Measurements from ENCODE around the gene SLC2A8. TPM values are rescaled to one million over a fixed set of nuclear protein-coding genes. Genes with fewer than 3 reads are reported as not detected.

SLC2A8 gene
- total and polyA plus RNA-seq, 2 donors (not counting 1 experiment from before 2014, with no cell fraction given) = 8.3 to 14.2 TPM

DNA sequence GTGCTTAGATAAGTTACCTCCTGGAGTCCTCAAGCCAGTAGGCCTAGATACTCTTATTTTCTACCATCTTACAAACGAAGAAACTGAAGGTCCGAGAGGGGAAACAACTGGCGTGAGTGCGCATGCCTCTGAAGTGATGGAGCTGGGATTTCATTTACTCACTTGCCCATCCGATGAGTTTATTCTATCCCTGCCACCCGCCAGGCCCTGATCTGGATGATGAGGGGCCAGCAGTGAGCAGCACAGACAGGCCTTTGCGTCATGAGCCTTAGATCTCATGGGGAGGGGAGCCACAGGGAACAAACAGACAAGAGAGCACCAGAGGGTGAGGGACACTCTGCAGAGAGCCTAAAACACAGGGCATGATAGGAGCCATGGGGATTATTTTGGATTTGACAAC is 34.1 kb upstream of the SLC2A8 start:
- Histone ChIP-seq H3K9ac (ENCODE audit: low read length) (no peak overlapping the region), H2AFZ (ENCODE audit: insufficient read depth, low read depth, low read length, poor library complexity, severe bottlenecking) (no peak overlapping the region), H3K4me3 (ENCODE audit: control extremely low read depth in 1 of 5, extremely low read depth in 1 of 5, insufficient read depth in 1 of 5, low read depth in 2 of 5, low read length in 4 of 5) (no peak overlapping the region), H3K9me3 (ENCODE audit: control extremely low read depth in 1 of 3, control insufficient read depth in 2 of 3, insufficient read depth in 1 of 3, low read length in 2 of 3) (no peaks in the 10 kb centered on the region), H3K4me1 (ENCODE audit: control insufficient read depth in 2 of 2, insufficient read depth in 2 of 2, low read length in 2 of 2) (no peaks in the 10 kb centered on the region), H3K27me3 (replicated peaks in 1 of 4; ENCODE audit: control extremely low read depth in 1 of 4, control insufficient read depth in 3 of 4, insufficient read depth in 4 of 4, low read length in 3 of 4) (no peaks in the 10 kb centered on the region), H4K20me1 (ENCODE audit: control insufficient read depth, insufficient read depth, low read length, poor library complexity, severe bottlenecking) (no peaks in the 10 kb centered on the region), H3K4me2 (replicated peaks; ENCODE audit: low read depth, low read length, poor library complexity, severe bottlenecking) (no peak overlapping the region), H3K36me3 (replicated peaks in 1 of 2; ENCODE audit: control extremely low read depth in 1 of 2, control insufficient read depth in 1 of 2, extremely low read depth in 1 of 2, insufficient read depth in 2 of 2, low read length in 1 of 2) (no peaks in the 10 kb centered on the region), H3K79me2 (ENCODE audit: control insufficient read depth, insufficient read depth, low read length) (no peaks in the 10 kb centered on the region), H3K27ac (ENCODE audit: low read length in 2 of 2) (no peak overlapping the region)
- no peak overlapping the region for H3K4me3 Mint-ChIP-seq
- ChIA-PET POLR2A (no interaction called here), CTCF (no interaction called here)
- no peaks in the 10 kb centered on the region for H3K9me3 Mint-ChIP-seq (ENCODE audit: insufficient read depth)
- DNase-seq (no peak), ATAC-seq (ENCODE audit: low read depth) (no peak)
- H3K27me3 Mint-ChIP-seq = no peaks in the 10 kb centered on the region
- no peak overlapping the region for H3K27ac Mint-ChIP-seq
- no peaks in the 10 kb centered on the region for H3K4me1 Mint-ChIP-seq
- TF ChIP-seq CTCF (IDR thresholded peaks at IDR 0.05) = no peak
- no peak for TF ChIP-seq EZH2 (IDR thresholded peaks at IDR 0.05; ENCODE audit: borderline replicate concordance, insufficient read depth, low read depth, low read length, poor library complexity, severe bottlenecking)
- 100% methylated on average over 6 of the region's 7 CpGs for WGBS (ENCODE audit: insufficient coverage)
- intact Hi-C loops (cut with micrococcal nuclease) = no loop called here

GRCh38 chr9:127365461-127365860 is 31.5 kb upstream of the SLC2A8 start:
- ChIA-PET POLR2A (no interaction called here), CTCF (no interaction called here)
- TF ChIP-seq CTCF (IDR thresholded peaks at IDR 0.05) (no peak), EZH2 (IDR thresholded peaks at IDR 0.05; ENCODE audit: borderline replicate concordance, insufficient read depth, low read depth, low read length, poor library complexity, severe bottlenecking) (no peak)
- DNase-seq (no peak), ATAC-seq (ENCODE audit: low read depth) (no peak)
- no peak overlapping the region for H3K4me2 ChIP-seq (replicated peaks; ENCODE audit: low read depth, low read length, poor library complexity, severe bottlenecking)
- H3K4me3 ChIP-seq (ENCODE audit: control extremely low read depth in 1 of 5, extremely low read depth in 1 of 5, insufficient read depth in 1 of 5, low read depth in 2 of 5, low read length in 4 of 5) = no peak overlapping the region
- no peak overlapping the region for H3K9ac ChIP-seq (ENCODE audit: low read length)
- no peaks in the 10 kb centered on the region for H3K9me3 Mint-ChIP-seq (ENCODE audit: insufficient read depth)
- peaks cover 7% of the 10 kb centered on the region for H3K27me3 Mint-ChIP-seq
- no peaks in the 10 kb centered on the region for H3K4me1 Mint-ChIP-seq
- no peak overlapping the region for H2AFZ ChIP-seq (ENCODE audit: insufficient read depth, low read depth, low read length, poor library complexity, severe bottlenecking)
- H3K27ac ChIP-seq (ENCODE audit: low read length in 2 of 2) = no peak overlapping the region
- H3K4me1 ChIP-seq (ENCODE audit: control insufficient read depth in 2 of 2, insufficient read depth in 2 of 2, low read length in 2 of 2) = no peaks in the 10 kb centered on the region
- 99% methylated on average over 8 of the region's 10 CpGs for WGBS (ENCODE audit: insufficient coverage)
- intact Hi-C loops (cut with micrococcal nuclease) = no loop called here
- no peak overlapping the region for H3K4me3 Mint-ChIP-seq
- no peaks in the 10 kb centered on the region for H3K9me3 ChIP-seq (ENCODE audit: control extremely low read depth in 1 of 3, control insufficient read depth in 2 of 3, insufficient read depth in 1 of 3, low read length in 2 of 3)
- no peak overlapping the region for H3K27ac Mint-ChIP-seq
- H3K79me2 ChIP-seq (ENCODE audit: control insufficient read depth, insufficient read depth, low read length) = no peaks in the 10 kb centered on the region
- no peaks in the 10 kb centered on the region for H4K20me1 ChIP-seq (ENCODE audit: control insufficient read depth, insufficient read depth, low read length, poor library complexity, severe bottlenecking)
- H3K27me3 ChIP-seq (replicated peaks in 1 of 4; ENCODE audit: control extremely low read depth in 1 of 4, control insufficient read depth in 3 of 4, insufficient read depth in 4 of 4, low read length in 3 of 4) = peaks cover 0 to 4% (median 0%) of the 10 kb centered on the region in 4 experiments
- H3K36me3 ChIP-seq (replicated peaks in 1 of 2; ENCODE audit: control extremely low read depth in 1 of 2, control insufficient read depth in 1 of 2, extremely low read depth in 1 of 2, insufficient read depth in 2 of 2, low read length in 1 of 2) = no peaks in the 10 kb centered on the region
